Lower leg skin (tissue), 3 donors: ENCODE results near the gene SAFB2.

Source experiments
- CTCF ChIP-seq, 3 donors: fragments of 450-650 bp; IDR thresholded peaks; one replicate each; pipeline ENCODE4 v1.5.1; 2016; ENCODE audit warnings: antibody characterized with exemption in 3 of 3, mild to moderate bottlenecking in 3 of 3, moderate library complexity in 2 of 3
- POLR2A ChIP-seq, 2 donors: fragments of 450-650 bp; IDR thresholded peaks; one replicate each; pipeline ENCODE4 v1.6.1; 2016 to 2017; ENCODE audit warnings: antibody characterized with exemption in 2 of 2, mild to moderate bottlenecking in 1 of 2, moderate library complexity in 1 of 2

- TF ChIP-seq CTCF (IDR thresholded peaks at IDR 0.05) (no peak), POLR2A (IDR thresholded peaks at IDR 0.05) (no peak)
Observed at GRCh38 chr19:5580161-5580571, 42.4 kb downstream of the SAFB2 start.
